Measurements from ENCODE around the gene NBAS. TPM values are rescaled to one million over a fixed set of nuclear protein-coding genes. Genes with fewer than 3 reads are reported as not detected.

NBAS gene
- total and polyA plus RNA-seq, 10 of the 15 experiments (the other 5 are each of a cell fraction or from before 2014, with no cell fraction given): 4.3 to 32.7 (median 20.8) TPM

GRCh38 chr2:15357186-15357585, 203.9 kb downstream of the NBAS start:
- intact Hi-C loops (cut with micrococcal nuclease; ENCODE audit: unreplicated experiment) (no loop called here), in situ Hi-C loops (cut with MboI) (no loop called here)
- Histone ChIP-seq H3K4me1 (ENCODE audit: control insufficient read depth, insufficient read depth, low read length) (no peaks in the 10 kb centered on the region), H3K9me3 (replicated peaks; ENCODE audit: control insufficient read depth, insufficient read depth, low read length) (no peaks in the 10 kb centered on the region), H3K27ac (ENCODE audit: control insufficient read depth, insufficient read depth) (no peak overlapping the region), H3K4me2 (ENCODE audit: control insufficient read depth, insufficient read depth) (no peak overlapping the region), H2AFZ (ENCODE audit: control insufficient read depth, low read depth, low read length) (no peak overlapping the region), H3K9ac (ENCODE audit: control insufficient read depth, insufficient read depth, low read length) (no peak overlapping the region), H4K20me1 (ENCODE audit: control insufficient read depth, insufficient read depth) (no peaks in the 10 kb centered on the region), H3K27me3 (replicated peaks in 1 of 2; ENCODE audit: control insufficient read depth in 2 of 2, insufficient read depth in 2 of 2, low read length in 1 of 2) (no peaks in the 10 kb centered on the region), H3K79me2 (ENCODE audit: control insufficient read depth, insufficient read depth, low read length) (no peaks in the 10 kb centered on the region), H3K4me3 (no peak overlapping the region), H3K36me3 (ENCODE audit: control insufficient read depth in 2 of 2, insufficient read depth in 2 of 2, low read length in 1 of 2) (0 out of 4 replicates have a peak, but pooled peaks cover 0 to 3% of the 10 kb centered on the region in 2 experiments)
- FAIRE-seq (no peak), ATAC-seq (no peak), DNase-seq (ENCODE audit: low read depth, low spot score) (no peak)
- TF ChIP-seq CBX3 (IDR thresholded peaks at IDR 0.05; ENCODE audit: borderline replicate concordance, low read depth) (no peak), CHD2 (IDR thresholded peaks at IDR 0.05; ENCODE audit: borderline replicate concordance, low read depth, low read length) (no peak), EP300 (IDR thresholded peaks at IDR 0.05; ENCODE audit: borderline replicate concordance in 1 of 2, control insufficient read depth in 1 of 2, low read depth in 2 of 2, low read length in 2 of 2) (no peak), YY1 (IDR thresholded peaks at IDR 0.05; ENCODE audit: low read depth, low read length) (no peak), NFYA (IDR thresholded peaks at IDR 0.05; ENCODE audit: borderline replicate concordance, low read depth, low read length) (no peak), JUND (IDR thresholded peaks at IDR 0.05; ENCODE audit: low read depth, low read length) (no peak), PKNOX1 (IDR thresholded peaks at IDR 0.05) (no peak), JUNB (IDR thresholded peaks at IDR 0.05) (no peak), BRCA1 (IDR thresholded peaks at IDR 0.05; ENCODE audit: low read depth, low read length) (no peak), CREB1 (IDR thresholded peaks at IDR 0.05; ENCODE audit: low read depth) (no peak), BACH1 (IDR thresholded peaks at IDR 0.05; ENCODE audit: borderline replicate concordance) (no peak), MAX (IDR thresholded peaks at IDR 0.05; ENCODE audit: low read depth, low read length) (no peak), SUPT20H (IDR thresholded peaks at IDR 0.05; ENCODE audit: borderline replicate concordance, control insufficient read depth, low read depth, low read length) (no peak), BMI1 (IDR thresholded peaks at IDR 0.05; ENCODE audit: borderline replicate concordance) (no peak), POLR2A (IDR thresholded peaks at IDR 0.05; ENCODE audit: low read depth, low read length) (no peak), E2F4 (IDR thresholded peaks at IDR 0.05; ENCODE audit: low read depth, low read length) (no peak), MEF2A (IDR thresholded peaks at IDR 0.05; ENCODE audit: insufficient read depth, low read depth, low read length) (no peak)
- BruUV-seq (replicated peaks): no TSS peak
- ChIA-PET CTCF (no interaction called here), RAD21 (ENCODE audit: unreplicated experiment) (no interaction called here), POLR2A (no interaction called here), SMC1A (ENCODE audit: uncharacterized antibody, unreplicated experiment) (no interaction called here)
- WGBS (ENCODE audit: insufficient coverage, insufficient replicate concordance, low lambda C conversion rate, missing lambda C conversion rate): 100% methylated on average over 1 of the region's 1 CpG

Data from GM12878 (cell line).